Rectal smooth muscle tissue (tissue), 1 donor: Measurements from ENCODE around the gene PSD4.

ENCODE experiments used
- H3K27ac ChIP-seq: one replicate; pipeline ENCODE4 v1.7.0; 2013; ENCODE audit warnings: low read depth, low read length, inconsistent platforms
- H3K27me3 ChIP-seq: one replicate; pipeline ENCODE4 v1.7.0; 2013; ENCODE audit warnings: low read length; ENCODE audit not compliant: control insufficient read depth, insufficient read depth
- H3K36me3 ChIP-seq: one replicate; pipeline ENCODE4 v1.7.0; 2013; ENCODE audit warnings: low read length; ENCODE audit not compliant: control insufficient read depth, insufficient read depth
- H3K4me1 ChIP-seq: one replicate; pipeline ENCODE4 v1.7.0; 2013; ENCODE audit warnings: low read length; ENCODE audit not compliant: control insufficient read depth, insufficient read depth
- H3K4me3 ChIP-seq: one replicate; pipeline ENCODE4 v1.7.0; 2013; ENCODE audit warnings: low read length
- H3K9ac ChIP-seq: one replicate; pipeline ENCODE4 v1.7.0; 2013; ENCODE audit warnings: low read length

The PSD4 gene

DNA sequence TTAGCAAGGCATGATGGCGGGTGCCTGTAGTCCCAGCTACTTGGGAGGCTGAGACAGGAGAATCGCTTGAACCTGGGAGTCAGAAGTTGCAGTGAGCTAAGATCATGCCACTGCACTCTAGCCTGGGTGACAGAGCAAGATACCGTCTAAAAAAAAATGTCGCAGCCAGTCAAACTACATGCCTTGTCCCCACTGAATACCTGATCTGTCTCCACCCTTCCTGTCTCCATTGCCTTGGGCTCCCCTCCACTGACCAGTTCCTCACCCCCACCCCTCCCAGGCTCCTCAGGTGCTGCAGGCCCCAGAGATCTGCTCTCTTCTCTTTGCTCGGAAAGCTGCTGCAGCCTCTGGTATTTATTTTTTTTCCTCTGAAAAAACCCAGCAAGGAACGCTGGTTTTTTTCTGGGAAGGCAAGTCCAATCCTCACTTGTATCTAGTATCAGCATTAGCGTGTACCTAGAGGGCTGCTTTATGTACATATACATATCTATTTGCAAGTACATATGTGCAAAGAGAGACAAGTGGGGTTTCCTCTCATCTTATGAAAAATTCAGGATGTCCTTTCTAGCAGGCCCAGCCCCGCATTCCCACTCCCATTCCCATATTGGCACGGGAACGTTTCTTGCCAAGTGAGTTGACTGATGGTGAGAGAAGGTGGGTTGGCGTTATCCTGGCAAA is 4.4 kb downstream of the PSD4 start:
- Histone ChIP-seq H3K36me3 (no peaks in the 10 kb centered on the region), H3K9ac (no peak overlapping the region), H3K27ac (no peak overlapping the region), H3K27me3 (no peaks in the 10 kb centered on the region), H3K4me3 (no peak overlapping the region), H3K4me1 (no peaks in the 10 kb centered on the region)

DNA sequence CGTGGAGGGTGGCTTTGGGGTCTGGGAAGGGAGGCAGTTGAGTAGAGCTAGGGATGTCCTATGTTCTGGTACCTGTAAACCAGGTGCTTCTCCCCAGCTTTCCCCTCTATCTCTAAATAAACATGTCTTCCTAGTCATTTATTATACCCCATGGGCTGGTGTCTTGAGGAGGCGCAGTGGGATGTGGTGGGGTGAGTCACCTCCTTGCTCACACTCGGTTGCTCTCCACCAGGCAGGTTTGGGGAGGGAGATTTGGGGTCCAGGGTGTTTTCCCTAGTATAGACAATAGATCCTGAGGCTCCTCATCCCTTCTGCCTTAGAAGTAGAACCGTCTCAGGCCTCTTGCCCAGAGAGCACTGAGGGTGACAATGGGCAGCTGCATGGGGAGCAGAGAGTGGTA is 5.1 kb downstream of the PSD4 start:
- no peaks in the 10 kb centered on the region for H3K36me3 ChIP-seq
- no peak overlapping the region for H3K27ac ChIP-seq
- no peaks in the 10 kb centered on the region for H3K27me3 ChIP-seq
- no peak overlapping the region for H3K9ac ChIP-seq
- H3K4me1 ChIP-seq = no peaks in the 10 kb centered on the region
- no peak overlapping the region for H3K4me3 ChIP-seq

- no peaks in the 10 kb centered on the region for H3K36me3 ChIP-seq
- no peak overlapping the region for H3K4me3 ChIP-seq
- H3K27me3 ChIP-seq = no peaks in the 10 kb centered on the region
- H3K27ac ChIP-seq = no peak overlapping the region
- H3K9ac ChIP-seq = no peak overlapping the region
- H3K4me1 ChIP-seq = no peaks in the 10 kb centered on the region
Observed at GRCh38 chr2:113179446-113180045, 5.8 kb downstream of the PSD4 start.

DNA sequence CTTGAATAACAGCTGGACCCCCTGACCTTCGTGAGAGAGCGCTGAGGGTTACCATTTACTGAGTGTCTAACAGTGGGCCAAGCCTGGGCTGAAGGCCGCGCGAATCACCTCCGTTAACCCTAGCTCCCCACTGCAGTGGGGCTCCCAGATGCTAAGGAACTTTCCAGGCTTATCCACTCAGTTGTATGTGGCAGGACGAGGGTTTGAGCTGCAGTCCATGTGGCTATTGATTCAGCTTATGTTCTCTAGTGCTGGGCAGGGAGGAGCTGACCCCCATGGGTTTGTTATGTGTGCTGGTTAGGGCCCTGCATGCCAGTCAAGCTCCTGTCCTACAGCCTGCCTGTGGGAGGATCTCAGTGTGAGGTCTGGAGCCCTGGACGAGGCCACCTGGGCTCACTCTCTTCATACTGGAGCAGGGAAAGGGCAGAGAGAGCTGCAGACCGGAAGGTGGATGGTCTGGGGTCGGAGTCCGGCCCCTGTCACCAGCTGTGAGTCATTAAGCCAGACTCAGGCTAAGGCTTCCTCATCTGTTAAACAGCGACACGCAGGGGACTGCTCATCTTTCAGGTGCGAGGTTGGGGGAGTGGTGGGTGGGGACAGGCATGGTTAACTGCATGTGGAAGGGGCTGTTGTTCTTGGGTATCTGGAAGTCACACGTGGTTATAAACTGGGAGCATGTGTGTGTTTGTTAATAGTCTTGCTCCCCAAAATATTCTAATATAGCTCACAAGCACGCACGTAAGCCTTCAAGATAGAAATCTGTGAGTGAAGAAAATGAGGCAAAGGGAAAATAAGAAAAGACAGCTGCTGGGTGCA is 6.6 kb downstream of the PSD4 start:
- Histone ChIP-seq H3K4me3 (no peak overlapping the region), H3K27me3 (no peaks in the 10 kb centered on the region), H3K9ac (no peak overlapping the region), H3K27ac (no peak overlapping the region), H3K36me3 (no peaks in the 10 kb centered on the region), H3K4me1 (no peaks in the 10 kb centered on the region)

DNA sequence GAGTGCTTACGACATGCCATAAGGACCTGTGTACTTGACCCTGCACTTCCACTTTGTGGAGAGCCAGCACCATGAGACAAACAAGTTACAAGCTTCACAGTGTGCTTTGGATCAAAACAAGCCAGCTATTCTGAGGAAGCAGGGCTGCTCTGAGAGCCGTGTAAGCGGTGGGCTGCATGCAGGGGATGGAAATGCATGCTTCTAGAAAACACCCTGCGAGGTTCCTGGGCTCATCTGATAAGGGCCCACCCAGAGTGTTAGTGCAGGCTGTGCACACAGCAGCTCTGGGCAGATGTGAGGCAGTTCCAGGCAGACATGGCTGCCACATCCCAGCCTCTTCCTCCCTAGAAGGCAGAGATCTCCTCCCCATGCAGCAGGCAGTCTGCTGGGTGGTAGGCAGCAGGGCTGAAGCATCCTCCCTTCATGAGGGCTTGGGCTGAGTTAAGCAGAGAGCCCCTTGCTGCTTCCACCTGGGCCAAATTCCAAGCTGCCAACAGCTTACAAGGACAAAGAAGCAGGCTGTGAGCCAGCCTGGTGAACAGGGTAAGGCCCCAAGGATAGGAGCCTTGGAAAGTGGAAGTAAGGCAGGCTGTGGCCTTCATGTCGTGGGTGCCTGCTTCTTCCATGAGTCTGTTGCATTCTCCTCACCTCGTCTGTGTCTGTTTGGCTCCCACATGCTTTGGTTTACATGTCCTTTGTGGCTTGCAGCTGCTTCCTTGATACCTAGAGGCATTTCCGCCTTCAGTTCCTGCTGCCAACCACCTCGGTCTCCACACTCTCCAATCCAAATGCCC is 7.7 kb downstream of the PSD4 start:
- no peaks in the 10 kb centered on the region for H3K36me3 ChIP-seq
- H3K4me1 ChIP-seq = no peaks in the 10 kb centered on the region
- no peak overlapping the region for H3K4me3 ChIP-seq
- H3K9ac ChIP-seq = no peak overlapping the region
- no peaks in the 10 kb centered on the region for H3K27me3 ChIP-seq
- H3K27ac ChIP-seq = no peak overlapping the region

- H3K4me3 ChIP-seq = no peak overlapping the region
- no peak overlapping the region for H3K27ac ChIP-seq
Observed at GRCh38 chr2:113182471-113183260, 8.9 kb downstream of the PSD4 start.

GRCh38 chr2:113183264-113183663 is 9.5 kb downstream of the PSD4 start:
- no peak overlapping the region for H3K27ac ChIP-seq
- H3K27me3 ChIP-seq = no peaks in the 10 kb centered on the region
- no peaks in the 10 kb centered on the region for H3K36me3 ChIP-seq
- H3K4me3 ChIP-seq = no peak overlapping the region
- no peaks in the 10 kb centered on the region for H3K4me1 ChIP-seq
- H3K9ac ChIP-seq = no peak overlapping the region

More at GRCh38 chr2:113182471-113183260, 8.9 kb downstream of the PSD4 start:
- H3K36me3 ChIP-seq = no peaks in the 10 kb centered on the region
- H3K4me1 ChIP-seq = no peaks in the 10 kb centered on the region
- no peaks in the 10 kb centered on the region for H3K27me3 ChIP-seq
- no peak overlapping the region for H3K9ac ChIP-seq

GRCh38 chr2:113183703-113184102 is 9.9 kb downstream of the PSD4 start:
- H3K27ac ChIP-seq = no peak overlapping the region
- H3K36me3 ChIP-seq = no peaks in the 10 kb centered on the region
- no peak overlapping the region for H3K9ac ChIP-seq
- no peaks in the 10 kb centered on the region for H3K27me3 ChIP-seq
- no peak overlapping the region for H3K4me3 ChIP-seq
- H3K4me1 ChIP-seq = no peaks in the 10 kb centered on the region

DNA sequence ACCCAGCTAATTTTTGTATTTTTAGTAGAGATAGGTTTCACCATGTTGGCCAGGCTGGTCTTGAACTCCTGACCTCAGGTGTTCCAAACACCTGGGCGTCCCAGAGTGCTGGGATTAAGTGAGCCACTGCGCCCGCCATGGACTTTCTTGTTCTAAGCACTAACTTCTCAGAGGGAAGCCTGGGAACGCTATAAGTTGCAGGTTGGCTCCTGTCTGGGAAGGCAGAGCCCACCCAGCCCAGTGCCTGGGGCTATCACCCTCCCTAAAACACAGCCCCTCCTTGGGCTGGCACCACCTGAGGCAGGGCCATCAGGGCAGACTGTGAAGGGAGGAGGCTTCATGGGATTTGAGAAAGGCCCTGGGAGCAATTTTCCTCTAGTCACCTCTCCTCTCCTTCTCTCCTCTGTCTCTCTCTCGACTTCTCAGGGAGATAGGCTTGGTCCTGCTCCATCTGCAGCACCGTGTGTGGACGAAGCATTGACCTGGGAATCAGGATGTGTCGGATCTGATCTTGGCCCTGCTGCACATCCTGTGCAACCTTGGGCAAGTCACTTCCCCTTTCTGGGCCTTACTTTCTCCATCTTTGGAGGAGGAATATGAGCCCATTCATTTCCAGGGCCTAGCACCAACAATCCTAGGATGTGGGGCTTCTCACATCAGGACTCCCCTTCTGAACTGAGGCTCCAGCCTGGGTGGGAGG is 10.9 kb downstream of the PSD4 start:
- Histone ChIP-seq H3K4me3 (no peak overlapping the region), H3K4me1 (no peaks in the 10 kb centered on the region), H3K27ac (no peak overlapping the region), H3K36me3 (no peaks in the 10 kb centered on the region), H3K9ac (no peak overlapping the region), H3K27me3 (no peaks in the 10 kb centered on the region)

- Histone ChIP-seq H3K4me3 (no peak overlapping the region), H3K9ac (no peak overlapping the region), H3K36me3 (no peaks in the 10 kb centered on the region), H3K27ac (no peak overlapping the region), H3K4me1 (no peaks in the 10 kb centered on the region), H3K27me3 (no peaks in the 10 kb centered on the region)
Observed at GRCh38 chr2:113185664-113186432, 12.1 kb downstream of the PSD4 start.

- Histone ChIP-seq H3K9ac (no peak overlapping the region), H3K4me1 (no peaks in the 10 kb centered on the region), H3K27ac (no peak overlapping the region), H3K27me3 (no peaks in the 10 kb centered on the region), H3K4me3 (no peak overlapping the region), H3K36me3 (no peaks in the 10 kb centered on the region)
Observed at GRCh38 chr2:113186433-113186796, 12.6 kb downstream of the PSD4 start.
